ENCODE results near the gene CELSR2.
A peak's percentile ranks its signal among the peaks of the same experiment; 100 is the strongest.

Gene CELSR2

GRCh38 chr1:109273570-109274288, 24.4 kb downstream of the CELSR2 start:
- DNase-seq (ENCODE audit: low spot score) = peak; percentile 65
- TF ChIP-seq, protein P1, sequence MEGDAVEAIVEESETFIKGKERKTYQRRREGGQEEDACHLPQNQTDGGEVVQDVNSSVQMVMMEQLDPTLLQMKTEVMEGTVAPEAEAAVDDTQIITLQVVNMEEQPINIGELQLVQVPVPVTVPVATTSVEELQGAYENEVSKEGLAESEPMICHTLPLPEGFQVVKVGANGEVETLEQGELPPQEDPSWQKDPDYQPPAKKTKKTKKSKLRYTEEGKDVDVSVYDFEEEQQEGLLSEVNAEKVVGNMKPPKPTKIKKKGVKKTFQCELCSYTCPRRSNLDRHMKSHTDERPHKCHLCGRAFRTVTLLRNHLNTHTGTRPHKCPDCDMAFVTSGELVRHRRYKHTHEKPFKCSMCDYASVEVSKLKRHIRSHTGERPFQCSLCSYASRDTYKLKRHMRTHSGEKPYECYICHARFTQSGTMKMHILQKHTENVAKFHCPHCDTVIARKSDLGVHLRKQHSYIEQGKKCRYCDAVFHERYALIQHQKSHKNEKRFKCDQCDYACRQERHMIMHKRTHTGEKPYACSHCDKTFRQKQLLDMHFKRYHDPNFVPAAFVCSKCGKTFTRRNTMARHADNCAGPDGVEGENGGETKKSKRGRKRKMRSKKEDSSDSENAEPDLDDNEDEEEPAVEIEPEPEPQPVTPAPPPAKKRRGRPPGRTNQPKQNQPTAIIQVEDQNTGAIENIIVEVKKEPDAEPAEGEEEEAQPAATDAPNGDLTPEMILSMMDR (IDR thresholded peaks at IDR 0.05) = no peak
- no peak overlapping the region for H3K27ac ChIP-seq
- H3K4me3 ChIP-seq = no peak overlapping the region

- Histone ChIP-seq H3K27ac (no peak overlapping the region), H3K4me3 (no peak overlapping the region)
- TF ChIP-seq, protein P1 (IDR thresholded peaks at IDR 0.05) = no peak
- peak; percentile 69 for DNase-seq (ENCODE audit: low spot score)
Measured at GRCh38 chr1:109274533-109275476, 25.5 kb downstream of the CELSR2 start.

GRCh38 chr1:109275706-109276345, 26.5 kb downstream of the CELSR2 start:
- TF ChIP-seq, protein P1 (IDR thresholded peaks at IDR 0.05) = no peak
- Histone ChIP-seq H3K4me3 (no peak overlapping the region), H3K27ac (no peak overlapping the region)
- DNase-seq (ENCODE audit: low spot score) = peak; percentile 70

DNA sequence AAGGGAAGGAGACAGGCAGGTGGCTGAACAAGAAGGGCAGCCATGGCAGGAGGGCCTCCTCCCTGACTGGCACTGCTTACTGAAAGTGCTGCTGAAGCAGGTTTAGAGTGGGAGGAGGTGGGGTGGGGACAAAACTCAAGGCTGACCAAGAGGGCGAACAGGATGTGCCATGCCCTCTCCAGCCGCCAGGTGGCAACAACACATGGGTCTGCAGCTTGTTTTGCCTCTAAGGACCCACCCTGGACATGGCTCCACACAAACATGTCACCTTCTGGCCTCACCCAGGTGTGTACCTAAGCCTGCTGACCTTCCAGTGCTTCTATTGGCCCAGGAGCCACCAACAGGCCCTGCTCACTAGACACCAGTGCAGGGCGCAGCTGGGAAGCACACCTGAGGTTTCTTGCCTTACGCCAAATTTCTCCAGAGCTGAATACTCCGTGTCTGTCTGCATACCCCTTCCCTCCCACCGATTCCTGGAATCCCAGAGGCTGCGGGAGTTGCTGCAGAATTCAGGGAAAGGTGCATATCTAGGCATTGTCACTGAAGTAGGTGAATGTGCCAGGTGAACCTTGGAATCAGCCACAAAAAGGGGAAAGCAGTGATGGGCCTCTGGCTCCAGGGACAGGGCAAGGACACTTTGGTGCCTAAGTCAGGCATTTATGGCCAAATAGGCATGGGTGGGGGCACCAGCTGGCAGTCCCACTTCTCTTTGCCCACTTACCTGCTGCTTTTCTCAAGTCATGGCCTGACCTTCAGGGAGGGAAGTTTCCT, 28.3 kb downstream of the CELSR2 start:
- TF ChIP-seq, protein P1 (IDR thresholded peaks at IDR 0.05) = peak; percentile 83
- Histone ChIP-seq H3K27ac (no peak overlapping the region), H3K4me3 (no peak overlapping the region)
- peak; percentile 82 for DNase-seq (ENCODE audit: low spot score)

GRCh38 chr1:109279615-109280278, 30.4 kb downstream of the CELSR2 start:
- TF ChIP-seq, protein P1 (IDR thresholded peaks at IDR 0.05) = no peak
- Histone ChIP-seq H3K4me3 (no peak overlapping the region), H3K27ac (no peak overlapping the region)
- DNase-seq (ENCODE audit: low spot score) = peak; percentile 58

GRCh38 chr1:109280862-109281261, 31.5 kb downstream of the CELSR2 start:
- H3K27ac ChIP-seq = no peak overlapping the region
- TF ChIP-seq, protein P1 (IDR thresholded peaks at IDR 0.05) = no peak
- DNase-seq (ENCODE audit: low spot score) = no peak
- no peak overlapping the region for H3K4me3 ChIP-seq

Data from coronary artery (tissue), 2 donors.